HG02943 (cell line): ENCODE measurements around the gene NDFIP2.
"Not testable (repeated sequence)": the region's sequence is repeated elsewhere in the genome, so short reads cannot be mapped to it uniquely, and the experiment has no call there.

Source experiments
- ATAC-seq: cut with Tn5 transposase; IDR thresholded peaks from one replicate; pipeline ENCODE4 v1.9.1; 2021; ENCODE audit warnings: mild to moderate bottlenecking, low read depth, moderate library complexity; ENCODE audit not compliant: unreplicated experiment

The NDFIP2 gene

DNA sequence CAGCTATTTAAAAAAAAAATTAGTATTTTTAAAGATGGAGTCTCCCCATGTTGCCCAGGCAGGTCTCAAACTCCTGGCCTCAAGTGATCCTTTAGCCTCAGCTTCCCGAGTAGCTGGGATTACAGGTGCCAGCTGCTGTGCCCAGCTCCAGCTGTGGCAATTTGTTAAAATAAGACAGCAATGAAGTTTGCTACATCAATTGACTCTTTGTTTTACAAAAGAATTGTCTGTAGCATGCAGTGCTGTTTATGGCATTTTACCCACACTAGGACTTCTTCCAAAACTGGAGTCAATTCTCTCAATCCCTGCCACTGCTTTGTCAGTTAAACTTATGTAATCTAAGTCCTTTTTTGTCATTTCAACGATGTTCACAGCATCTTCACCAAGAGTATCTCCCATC is 49.3 kb downstream of the NDFIP2 start:
- no peak for ATAC-seq

DNA sequence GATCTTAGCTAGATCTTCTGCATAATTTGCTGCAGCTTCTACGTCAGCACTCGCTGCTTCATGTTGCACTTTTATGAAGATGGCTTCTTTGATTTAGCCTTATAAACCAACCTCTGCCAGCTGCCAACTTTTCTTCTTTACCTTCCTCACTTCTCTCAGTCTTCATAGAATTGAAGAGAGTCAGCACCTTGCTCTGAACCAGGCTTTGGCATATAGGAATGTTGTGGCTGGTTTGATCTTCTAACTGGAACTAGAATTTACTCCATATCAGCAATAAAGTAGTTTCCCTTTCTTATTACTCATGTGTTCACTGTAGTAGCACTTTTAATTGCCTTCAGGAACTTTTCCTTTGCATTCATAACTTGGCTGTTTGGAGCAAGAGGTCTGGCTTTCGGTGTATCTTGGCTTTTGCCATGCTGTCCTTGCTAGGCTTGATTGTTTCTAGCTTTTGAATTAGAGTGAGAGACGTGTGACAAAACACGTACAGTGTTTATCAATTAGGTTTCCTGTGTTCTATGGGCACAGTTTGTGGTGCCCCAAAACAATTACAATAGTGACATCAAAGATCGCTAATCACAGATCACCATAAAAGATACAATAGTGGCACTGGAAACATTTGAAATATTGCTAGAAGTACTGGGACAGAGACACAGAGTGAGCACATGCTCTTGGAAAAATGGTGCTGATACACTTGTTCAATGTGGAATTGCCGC is 50.7 kb downstream of the NDFIP2 start:
- ATAC-seq, result no peak

DNA sequence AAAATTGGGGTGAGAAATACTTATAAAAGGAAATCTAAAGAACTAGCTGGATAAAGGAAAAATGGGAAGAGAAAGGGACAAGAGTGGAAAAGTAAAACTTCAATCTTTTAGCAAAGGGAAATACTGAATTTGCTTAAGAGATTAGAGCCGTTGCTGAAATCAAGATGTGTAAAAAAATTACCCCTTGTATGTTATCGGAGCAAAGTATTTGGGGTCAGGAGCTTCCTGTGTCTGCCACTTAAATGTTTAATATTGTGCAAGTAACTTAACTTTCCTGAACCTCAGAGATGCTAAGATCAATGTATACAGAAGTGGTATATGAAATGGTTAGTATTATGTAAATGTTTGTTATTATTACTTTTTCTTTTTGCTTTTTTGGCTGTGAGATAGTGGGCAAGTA is 51.6 kb downstream of the NDFIP2 start:
- no peak for ATAC-seq

DNA sequence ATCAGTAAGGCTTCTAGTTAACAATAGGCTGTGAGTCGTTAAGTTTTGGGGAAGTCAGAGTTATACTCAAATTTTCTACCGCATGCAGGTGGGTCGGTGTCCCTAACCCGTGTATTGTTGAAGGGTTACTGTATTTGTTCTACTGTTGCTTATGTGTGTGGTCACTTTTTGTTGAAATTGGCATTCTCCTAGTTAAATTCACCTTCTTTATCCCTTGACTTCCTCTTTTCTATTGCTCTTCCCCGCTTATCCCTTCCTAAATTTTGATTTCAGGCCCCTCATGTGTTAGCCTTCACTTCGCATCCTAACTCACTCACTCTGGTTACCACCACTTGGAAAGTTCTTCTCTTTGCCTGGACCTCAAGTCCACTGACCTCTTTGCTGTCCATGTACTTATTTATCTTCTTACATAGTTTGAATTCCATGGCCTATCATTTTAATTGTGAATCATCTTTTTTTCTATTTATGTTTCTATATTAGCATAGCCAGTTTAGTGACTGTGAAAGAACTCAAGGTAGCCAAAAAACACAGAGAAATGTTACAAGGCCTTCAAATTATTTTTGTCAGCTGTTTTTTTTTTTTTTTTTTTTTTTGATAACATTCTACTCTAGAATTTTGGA is 52.9 kb downstream of the NDFIP2 start:
- no peak for ATAC-seq

DNA sequence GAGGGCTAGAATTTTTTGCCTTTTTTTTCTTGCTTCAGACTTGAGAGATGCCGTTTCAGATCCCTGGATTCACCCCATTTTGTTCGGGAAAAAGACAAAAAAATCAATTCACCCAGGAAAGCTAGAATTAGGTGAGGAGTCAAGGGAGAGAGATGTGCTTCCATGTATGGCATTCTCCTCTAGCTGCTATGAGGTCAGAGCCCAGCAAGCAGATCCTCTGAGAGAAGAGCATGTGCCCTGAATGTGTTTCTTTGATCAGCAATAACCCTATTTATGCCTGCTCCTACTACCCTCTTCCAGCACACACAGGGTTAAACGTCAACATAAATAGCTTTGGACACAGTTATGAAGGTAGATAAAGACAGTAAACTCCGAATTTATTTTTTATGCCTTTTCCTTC is 53.6 kb downstream of the NDFIP2 start:
- ATAC-seq, result no peak

DNA sequence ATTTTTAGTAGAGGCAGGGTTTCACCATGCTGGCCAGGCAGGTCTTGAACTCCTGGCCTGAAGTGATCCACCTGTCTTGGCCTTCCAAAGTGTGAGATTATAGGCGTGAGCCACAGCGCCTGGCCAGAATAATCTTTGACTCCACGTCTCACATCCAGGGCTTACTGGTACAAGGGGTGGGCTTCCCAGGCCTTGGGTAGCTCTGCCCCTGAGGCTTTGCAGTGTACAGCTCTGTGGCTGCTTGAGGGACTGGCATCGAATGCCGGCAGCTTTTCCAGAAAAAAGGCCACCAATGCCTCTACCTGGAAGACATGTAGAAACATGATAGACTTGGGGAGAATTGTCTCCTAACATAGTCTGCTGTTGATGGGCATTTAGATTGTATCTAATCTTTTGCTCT is 57.8 kb downstream of the NDFIP2 start:
- no peak for ATAC-seq

DNA sequence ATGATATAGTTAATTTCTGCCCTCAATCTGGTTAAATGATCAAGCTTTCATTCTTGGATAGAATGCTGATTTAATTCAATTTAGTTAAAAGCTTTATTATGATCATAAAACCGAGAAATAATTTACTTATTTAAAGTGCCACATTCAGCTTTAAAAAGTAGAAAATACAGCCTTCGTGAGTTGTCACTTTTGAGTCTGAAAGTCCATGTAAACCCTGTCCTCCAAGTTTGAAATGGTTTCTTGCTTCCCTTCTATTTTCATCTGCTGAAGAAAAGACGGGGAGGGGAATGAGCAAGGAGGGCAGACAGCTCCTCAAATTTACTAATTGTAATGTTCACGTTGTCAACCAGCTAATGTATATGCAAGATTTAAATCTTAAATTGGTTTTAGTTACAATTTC is 59.5 kb downstream of the NDFIP2 start:
- ATAC-seq, result no peak

DNA sequence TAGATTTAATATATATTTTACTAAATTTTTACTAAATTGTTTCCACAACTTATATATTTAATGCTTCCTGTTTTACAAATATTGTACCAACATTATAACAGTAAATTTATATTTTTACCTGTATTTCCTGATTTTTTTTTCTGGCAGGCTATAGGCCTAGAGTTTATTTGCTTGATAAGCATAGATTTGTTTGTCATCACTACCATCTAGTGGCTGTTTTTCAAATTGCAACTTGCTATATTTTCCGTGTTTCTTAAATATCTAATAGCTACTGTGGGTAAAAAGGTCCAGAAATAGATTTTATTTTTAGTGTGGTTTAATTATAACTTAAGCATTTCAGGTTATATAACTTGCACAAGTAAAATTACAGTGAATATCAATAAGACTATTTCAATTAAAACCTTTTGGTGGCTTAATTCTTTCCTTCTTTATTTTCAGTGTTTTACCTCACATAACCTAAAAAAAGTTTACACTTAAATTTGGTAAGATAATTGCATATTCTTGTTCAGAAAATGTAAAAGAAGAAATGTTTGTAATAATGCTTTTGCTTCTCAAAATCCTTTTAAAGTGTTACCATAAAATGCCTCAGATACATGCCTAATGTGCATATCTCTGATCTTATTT is 60.6 kb downstream of the NDFIP2 start:
- ATAC-seq, result no peak

DNA sequence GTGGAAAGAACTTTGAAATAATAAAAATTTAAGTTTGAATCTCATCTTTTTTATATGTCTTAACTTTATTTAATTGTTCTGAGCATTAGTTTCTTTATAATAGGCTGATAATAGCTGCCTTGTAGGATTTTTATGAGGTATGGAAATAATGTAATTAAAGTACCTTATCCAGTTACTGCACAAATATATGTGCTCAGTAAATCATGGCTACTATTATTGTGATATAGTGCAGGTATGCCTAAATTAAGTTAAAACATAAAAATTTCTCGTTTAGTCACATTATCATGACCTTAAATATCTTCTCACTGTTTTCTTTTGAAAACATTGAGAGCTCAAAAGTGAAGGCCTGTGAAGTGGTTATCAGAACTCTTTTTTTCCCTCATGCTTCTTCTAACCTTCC is 62.9 kb downstream of the NDFIP2 start:
- no peak for ATAC-seq

DNA sequence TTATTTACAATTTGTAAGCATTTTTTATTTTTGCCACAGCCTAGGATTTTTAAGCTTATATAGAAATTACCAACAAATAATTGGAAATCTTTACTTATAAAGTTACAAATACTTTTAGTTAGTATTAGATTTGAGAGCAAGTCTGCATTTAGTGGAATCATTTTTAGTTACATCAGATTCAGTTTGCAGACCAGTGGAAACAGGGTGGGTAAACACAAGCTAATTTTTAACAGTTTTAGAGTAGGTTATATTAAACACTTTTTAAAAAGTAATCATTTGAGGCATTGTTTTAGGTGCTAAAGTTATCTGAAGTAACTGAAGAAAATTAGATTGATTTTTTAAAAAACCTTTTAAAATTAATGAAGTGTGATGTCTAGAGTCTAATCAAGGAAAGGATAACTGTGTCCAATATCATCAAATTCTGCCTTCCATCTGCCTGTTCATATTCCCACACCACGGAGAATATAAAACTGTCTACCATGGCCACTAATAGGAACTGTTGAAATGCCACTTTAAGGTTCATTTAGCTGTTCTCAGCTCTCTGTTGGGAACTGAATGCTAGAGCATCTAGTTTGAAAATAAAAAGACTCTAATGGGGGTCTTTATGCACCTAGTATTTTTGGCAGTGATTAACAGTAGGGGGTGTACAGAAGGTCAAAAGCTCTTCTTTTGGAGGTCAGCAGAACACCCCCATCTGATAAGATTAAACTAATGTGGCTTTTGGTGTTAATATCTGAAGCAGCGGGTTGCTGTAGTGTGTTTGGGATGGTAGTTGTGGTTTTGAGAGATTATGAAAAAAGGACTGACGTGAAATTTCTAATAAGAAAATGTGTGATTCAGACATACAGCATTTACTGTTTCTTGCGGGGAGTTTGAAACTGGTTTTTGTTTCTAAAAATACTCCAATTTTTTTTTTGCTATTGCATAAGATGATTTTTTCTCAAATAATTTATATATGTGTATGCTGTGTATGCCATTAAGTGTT is 66.5 kb downstream of the NDFIP2 start:
- ATAC-seq, result no peak

DNA sequence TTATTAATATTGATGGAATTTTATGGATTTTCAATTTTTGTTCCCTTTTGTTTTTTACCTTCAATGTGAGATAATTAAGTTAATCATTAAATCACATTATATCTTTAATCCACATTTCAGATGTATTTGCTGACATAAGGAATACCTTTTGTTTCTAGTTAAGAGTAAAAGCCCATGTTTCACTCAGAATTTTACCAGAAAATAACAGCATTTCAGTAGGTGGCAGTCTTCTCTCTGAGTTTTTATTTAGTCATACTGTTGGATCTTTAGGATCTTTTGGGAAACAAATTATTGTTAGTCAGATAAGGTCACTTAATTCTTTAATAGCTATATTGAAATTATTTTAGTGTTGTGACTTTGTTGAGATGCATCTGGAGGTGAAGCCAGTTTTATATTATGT is 67.9 kb downstream of the NDFIP2 start:
- ATAC-seq, result no peak

DNA sequence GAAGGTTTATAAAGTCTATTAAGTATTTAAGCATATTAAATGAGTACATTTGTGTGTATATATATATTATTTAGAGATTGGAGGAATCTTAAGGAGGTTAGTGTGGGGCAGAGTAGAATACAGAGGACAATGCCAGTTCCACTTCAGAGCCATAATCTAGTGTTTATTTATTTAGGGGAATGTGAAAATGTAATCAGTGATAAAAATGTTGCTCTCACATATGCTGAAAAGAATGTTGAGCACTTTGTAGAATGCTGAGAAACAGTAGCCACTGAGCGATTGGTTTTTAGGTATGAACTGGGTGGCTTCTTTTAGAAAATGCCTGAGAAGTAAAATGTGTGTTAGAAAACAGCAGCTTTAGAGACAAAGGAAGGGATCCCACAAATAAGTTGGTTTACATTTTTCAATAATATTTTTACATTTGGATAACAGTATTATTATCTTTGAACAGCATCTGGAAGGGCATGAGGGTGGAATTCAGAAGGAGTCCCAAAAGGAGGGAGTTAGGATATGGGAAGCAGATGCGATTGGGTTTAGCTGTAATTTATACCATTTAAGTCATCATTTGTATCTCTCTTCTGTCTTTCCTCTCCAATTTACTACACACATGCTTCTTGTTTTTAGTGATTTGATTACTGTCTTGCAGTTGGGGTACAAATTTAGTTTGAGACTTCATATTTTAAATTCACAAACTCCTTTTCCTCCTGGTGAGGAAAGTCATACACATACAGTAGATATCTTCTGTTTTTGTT is 68.6 kb downstream of the NDFIP2 start:
- no peak for ATAC-seq

DNA sequence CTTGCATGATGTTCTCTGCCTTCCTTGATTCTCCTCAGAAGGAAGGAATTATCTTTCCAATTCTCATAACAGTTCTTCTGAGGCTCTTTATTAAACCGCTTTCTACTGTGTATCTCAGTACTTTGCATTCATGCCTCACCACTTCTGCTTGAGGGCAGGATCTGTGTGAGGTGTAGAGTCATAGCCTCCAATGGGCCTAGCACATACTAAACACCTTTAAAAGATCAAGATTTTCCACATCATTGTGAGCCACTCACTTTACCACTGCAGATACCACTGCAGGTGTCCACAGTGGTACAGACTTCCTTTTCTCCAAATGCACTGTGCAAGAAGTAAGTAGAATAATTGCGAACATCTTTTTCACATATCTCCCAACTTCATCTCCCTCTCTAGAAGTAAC is 76.7 kb downstream of the NDFIP2 start:
- no peak for ATAC-seq

DNA sequence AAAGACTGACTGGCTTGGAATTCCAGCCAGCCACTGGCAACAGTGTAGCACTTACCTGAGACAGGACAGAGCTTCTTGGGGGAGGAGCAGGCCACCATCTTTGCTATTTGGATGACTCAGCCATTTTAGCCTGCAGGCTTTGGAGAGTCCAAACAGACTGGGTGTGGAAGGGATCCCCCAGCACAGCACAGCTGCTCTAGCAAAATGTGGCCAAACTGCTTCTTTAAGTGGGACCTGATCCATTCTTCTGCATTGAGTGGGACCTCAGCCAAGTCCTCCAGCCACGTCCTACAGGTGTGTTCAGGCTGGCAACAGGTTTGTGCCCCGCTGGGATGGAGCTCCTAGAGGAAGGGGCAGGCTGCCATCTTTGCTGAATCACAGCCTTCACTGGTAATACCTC is 80.0 kb downstream of the NDFIP2 start:
- no peak for ATAC-seq

DNA sequence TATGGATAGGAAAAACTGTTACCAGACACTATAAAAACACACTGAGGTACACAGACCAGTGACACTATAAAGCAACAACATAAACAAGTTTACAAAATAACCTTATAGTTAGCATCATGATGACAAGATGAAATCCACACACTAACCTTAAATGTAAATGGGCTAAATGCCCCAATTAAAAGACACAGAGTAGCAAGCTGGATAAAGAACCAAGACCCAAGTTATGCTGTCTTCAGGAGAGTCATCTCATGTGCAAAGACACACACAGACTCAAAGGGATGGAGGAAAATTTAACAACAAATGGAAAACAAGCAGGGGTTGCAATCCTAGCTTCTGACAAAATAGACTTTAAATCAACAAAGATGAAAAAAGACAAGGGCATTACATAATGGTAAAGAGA is 81.6 kb downstream of the NDFIP2 start:
- no peak for ATAC-seq

DNA sequence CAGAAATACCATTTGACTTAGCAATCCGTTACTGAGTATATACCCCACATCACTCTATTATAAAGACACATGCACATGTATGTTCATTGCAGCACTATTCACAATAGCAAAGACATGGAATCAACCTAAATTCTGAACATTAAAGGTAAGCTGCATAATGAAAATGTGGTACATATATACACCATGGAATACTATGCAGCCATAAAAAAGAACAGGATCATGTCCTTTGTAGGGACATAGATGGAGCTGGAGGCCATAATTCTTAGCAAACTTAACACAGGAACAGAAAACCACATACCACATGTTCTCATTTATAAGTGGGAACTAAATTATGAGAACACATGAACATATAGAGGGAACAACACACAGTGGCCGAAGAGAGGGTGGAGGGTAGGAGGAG is 85.2 kb downstream of the NDFIP2 start:
- ATAC-seq, result no peak

DNA sequence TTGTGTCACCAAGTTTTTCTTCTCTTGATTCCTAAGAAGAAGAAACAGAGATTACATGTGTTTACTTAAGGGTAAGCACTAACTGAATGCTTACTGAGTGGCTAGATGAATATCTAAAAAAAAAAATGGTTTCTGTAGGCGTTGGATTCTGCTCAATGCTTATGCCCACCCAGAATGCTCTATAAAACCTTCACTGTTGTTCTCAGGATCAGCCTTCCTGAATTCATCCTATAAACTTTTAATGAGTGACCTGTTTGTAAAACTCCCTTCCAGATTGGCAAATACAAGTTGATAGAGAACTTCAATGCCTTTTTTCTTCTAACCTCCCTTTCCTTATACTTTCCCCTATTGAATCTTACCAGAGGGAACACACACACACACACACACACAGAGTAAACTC is 90.2 kb downstream of the NDFIP2 start:
- ATAC-seq, result no peak

DNA sequence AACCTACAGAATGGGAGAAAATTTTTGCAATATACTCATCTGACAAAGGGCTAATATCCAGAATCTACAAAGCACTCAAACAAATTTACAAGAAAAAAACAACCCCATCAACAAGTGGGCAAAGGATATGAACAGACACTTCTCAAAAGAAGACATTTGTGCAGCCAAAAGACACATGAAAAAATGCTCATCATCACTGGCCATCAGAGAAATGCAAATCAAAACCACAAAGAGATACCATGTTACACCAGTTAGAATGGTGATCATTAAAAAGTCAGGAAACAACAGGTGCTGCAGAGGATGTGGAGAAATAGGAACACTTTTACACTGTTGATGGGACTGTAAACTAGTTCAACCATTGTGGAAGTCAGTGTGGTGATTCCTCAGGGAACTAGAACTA is 92.9 kb downstream of the NDFIP2 start:
- not testable (repeated sequence) for ATAC-seq

DNA sequence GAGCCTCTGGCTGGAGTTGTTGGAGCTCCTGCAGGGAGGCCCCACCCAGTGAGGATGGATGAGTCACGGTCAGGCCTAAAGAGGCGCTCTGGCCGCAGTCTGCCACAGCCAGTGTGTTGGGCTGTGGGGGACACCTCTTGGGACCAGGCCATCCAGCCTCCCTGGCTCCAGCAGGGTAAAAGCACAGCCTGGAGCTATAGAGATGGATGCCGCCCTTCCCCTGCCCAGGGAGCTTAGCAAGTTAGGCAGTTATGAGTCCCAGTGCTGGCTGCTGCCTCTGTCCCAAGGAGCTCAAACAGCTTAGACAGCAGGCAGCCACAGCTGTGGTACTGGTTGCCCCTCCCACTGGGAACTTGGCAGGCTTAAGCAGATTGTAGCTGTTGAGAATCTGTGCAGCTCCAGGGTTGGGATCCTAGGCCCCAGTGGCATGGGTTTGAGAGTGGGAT is 100.9 kb downstream of the NDFIP2 start:
- ATAC-seq, result no peak

DNA sequence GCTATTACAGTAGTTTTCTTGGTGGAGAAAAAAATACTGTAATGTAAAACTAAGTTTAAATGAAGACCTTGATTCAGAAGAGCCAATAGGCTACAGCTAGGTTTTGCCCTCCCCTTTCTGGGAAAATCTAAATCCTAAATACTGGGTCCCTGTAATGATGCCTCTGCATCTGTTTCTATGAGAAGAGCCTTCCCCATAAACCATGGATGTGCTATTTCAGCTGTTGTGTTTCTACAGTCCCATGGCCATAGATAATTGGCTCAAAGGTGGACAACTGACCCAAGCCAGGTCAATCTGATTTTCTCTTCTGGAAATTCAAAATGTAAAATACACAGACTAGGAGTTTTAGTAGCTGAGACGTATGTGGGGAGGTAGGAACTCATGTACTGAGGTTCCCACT is 101.9 kb downstream of the NDFIP2 start:
- no peak for ATAC-seq
